WTC11 (cell line): Measurements from ENCODE around the gene GABRR1. TPM values are rescaled to one million over a fixed set of nuclear protein-coding genes. Genes with fewer than 3 reads are reported as not detected.
A peak's percentile ranks its signal among the peaks of the same experiment; 100 is the strongest.

ENCODE experiments used
- ATAC-seq: fragments of 200-7000 bp; cut with Tn5 transposase; 2 replicates; pipeline ENCODE4 v1.10.0; 2021; ENCODE audit warnings: mild to moderate bottlenecking, moderate library complexity
- CTCF ChIA-PET: fragments of 300-600 bp; sonication (Branson Sonifier 250); formaldehyde crosslinking; loops from one replicate; lab custom pipeline; 2021; ENCODE audit warnings: antibody characterized with exemption; lab: Charles Lee
- POLR2A ChIA-PET: fragments of 350-600 bp; sonication (Branson Sonifier 250); formaldehyde crosslinking; loops from one replicate; lab custom pipeline; 2021; ENCODE audit warnings: antibody characterized with exemption; lab: Charles Lee
- DNase-seq: peaks from one replicate; pipeline ENCODE4 v3.0.0; 2021; ENCODE audit warnings: low spot score
- H3K27ac Mint-ChIP-seq: 2 replicates; pipeline ENCODE4 v1.8.0; 2021; ENCODE audit warnings: mixed read lengths
- H3K27me3 Mint-ChIP-seq: 2 replicates; pipeline ENCODE4 v1.8.0; 2021; ENCODE audit warnings: low read depth, mild to moderate bottlenecking, moderate library complexity, mixed read lengths
- H3K36me3 Mint-ChIP-seq: 2 replicates; pipeline ENCODE4 v1.8.0; 2021; ENCODE audit warnings: mixed read lengths
- H3K4me1 Mint-ChIP-seq: 2 replicates; pipeline ENCODE4 v1.8.0; 2022; ENCODE audit warnings: mixed read lengths
- H3K4me3 Mint-ChIP-seq: 2 replicates; pipeline ENCODE4 v1.8.0; 2021; ENCODE audit warnings: mild to moderate bottlenecking, moderate library complexity, mixed read lengths
- H3K9me3 Mint-ChIP-seq: 2 replicates; pipeline ENCODE4 v1.8.0; 2021; ENCODE audit warnings: mixed read lengths
- AR ChIP-seq: fragments of 250-450 bp; sonication (Bioruptor Pico); IDR thresholded peaks from 2 replicates; pipeline ENCODE4 v1.9.0; 2021; ENCODE audit warnings: mild to moderate bottlenecking
- ARID4B ChIP-seq: sonication (generic); formaldehyde crosslinking; IDR thresholded peaks from 2 replicates; pipeline ENCODE4 v1.8.0; 2023; ENCODE audit warnings: missing genetic modification reagents, mild to moderate bottlenecking, borderline replicate concordance
- CBFB ChIP-seq: sonication (generic); formaldehyde crosslinking; IDR thresholded peaks from 2 replicates; pipeline ENCODE4 v1.8.1; 2022; ENCODE audit warnings: mild to moderate bottlenecking, low read depth, missing genetic modification reagents
- ETV6 ChIP-seq: sonication (generic); formaldehyde crosslinking; IDR thresholded peaks from 2 replicates; pipeline ENCODE4 v1.8.1; 2022; ENCODE audit warnings: mild to moderate bottlenecking, missing genetic modification reagents
- FOXK1 ChIP-seq: sonication (generic); formaldehyde crosslinking; IDR thresholded peaks from 2 replicates; pipeline ENCODE4 v1.8.0; 2022; ENCODE audit warnings: mild to moderate bottlenecking, moderate library complexity, missing genetic modification reagents
- GTF2I ChIP-seq: fragments of 250-450 bp; sonication (Bioruptor Pico); conservative IDR thresholded peaks from 2 replicates; pipeline ENCODE4 v1.4.0; 2021; ENCODE audit warnings: mild to moderate bottlenecking
- NFYB ChIP-seq: sonication (generic); formaldehyde crosslinking; conservative IDR thresholded peaks from 2 replicates; pipeline ENCODE4 v1.8.0; 2022; ENCODE audit warnings: low read depth, missing genetic modification reagents
- NR1H2 ChIP-seq: sonication (generic); formaldehyde crosslinking; IDR thresholded peaks from 2 replicates; pipeline ENCODE4 v1.9.0; 2021; ENCODE audit warnings: mild to moderate bottlenecking, moderate library complexity, missing genetic modification reagents
- PRRX2 ChIP-seq: fragments of 250-450 bp; sonication (Bioruptor Pico); IDR thresholded peaks from 2 replicates; pipeline ENCODE4 v1.8.0; 2021; ENCODE audit warnings: mild to moderate bottlenecking
- SMAD3 ChIP-seq: sonication (generic); formaldehyde crosslinking; IDR thresholded peaks from 2 replicates; pipeline ENCODE4 v1.8.0; 2022; ENCODE audit warnings: missing genetic modification reagents, mild to moderate bottlenecking, borderline replicate concordance
- SMAD4 ChIP-seq: sonication (generic); formaldehyde crosslinking; IDR thresholded peaks from 2 replicates; pipeline ENCODE4 v1.8.0; 2022; ENCODE audit warnings: mild to moderate bottlenecking, missing genetic modification reagents
- USF1 ChIP-seq: sonication (generic); formaldehyde crosslinking; IDR thresholded peaks from 2 replicates; pipeline ENCODE4 v1.8.0; 2022; ENCODE audit warnings: mild to moderate bottlenecking, missing genetic modification reagents
- ZBTB21 ChIP-seq: sonication (generic); formaldehyde crosslinking; IDR thresholded peaks from 2 replicates; pipeline ENCODE4 v1.8.1; 2023; ENCODE audit warnings: mild to moderate bottlenecking, missing genetic modification reagents, borderline replicate concordance
- ZNF138 ChIP-seq: sonication (generic); formaldehyde crosslinking; conservative IDR thresholded peaks from 2 replicates; pipeline ENCODE4 v1.8.1; 2022; ENCODE audit warnings: mild to moderate bottlenecking, moderate library complexity, missing genetic modification reagents
- ZNF263 ChIP-seq: sonication (generic); formaldehyde crosslinking; IDR thresholded peaks from 2 replicates; pipeline ENCODE4 v1.8.1; 2022; ENCODE audit warnings: low read depth, mild to moderate bottlenecking, moderate library complexity, missing genetic modification reagents
- ZNF671 ChIP-seq: fragments of 250-450 bp; sonication (Bioruptor Pico); IDR thresholded peaks from 2 replicates; pipeline ENCODE4 v1.8.0; 2021; ENCODE audit warnings: mild to moderate bottlenecking
- total RNA-seq: library from RNA; stranded (reverse); gene quantifications from 3 replicates; pipeline ENCODE4 v1.2.3, GENCODE V29; 2021
- TF ChIP-seq, protein P1 (sequence below): sonication (generic); formaldehyde crosslinking; IDR thresholded peaks from 2 replicates; pipeline ENCODE4 v1.8.0; 2023; ENCODE audit warnings: missing genetic modification reagents
- TF ChIP-seq, protein P2 (sequence below): sonication (generic); formaldehyde crosslinking; IDR thresholded peaks from 2 replicates; pipeline ENCODE4 v1.8.1; 2023; ENCODE audit warnings: mild to moderate bottlenecking, missing genetic modification reagents

GABRR1 gene
- total RNA-seq, 1 experiment from 2014 or later, result 0.24 TPM

DNA sequence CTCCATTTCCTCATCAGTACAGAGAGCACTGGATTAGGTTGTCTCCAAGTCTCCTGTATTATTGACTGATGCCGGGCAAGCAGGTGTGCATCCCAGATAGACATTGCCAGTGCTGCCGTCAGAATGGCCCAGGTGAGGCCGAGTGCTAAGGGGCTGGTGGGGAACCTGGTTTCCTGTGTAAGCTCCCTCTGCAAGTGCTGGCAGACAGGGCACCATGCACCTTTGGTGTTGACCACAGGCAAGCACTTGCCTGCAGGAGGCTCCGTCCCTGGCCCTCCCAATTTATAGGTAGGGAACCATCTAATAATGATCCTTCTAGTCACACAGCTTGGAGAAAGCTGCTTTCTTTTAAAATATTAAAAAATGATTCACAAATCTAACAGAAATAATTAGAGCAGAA is 747 bp downstream of the GABRR1 start:
- POLR2A ChIA-PET, result no interaction called here
- Mint-ChIP-seq H3K27me3 (peaks cover 3% of the 10 kb centered on the region; the same call in 1 of the 2 replicates), H3K36me3 (no peaks in the 10 kb centered on the region)

More for the DNA sequence above, 747 bp downstream of the GABRR1 start:
- no peak overlapping the region for H3K4me3 Mint-ChIP-seq
- H3K9me3 Mint-ChIP-seq, result no peaks in the 10 kb centered on the region
- ATAC-seq (peak; percentile 69), DNase-seq (no peak)
- peaks cover 44% of the 10 kb centered on the region for H3K4me1 Mint-ChIP-seq
- CTCF ChIA-PET, result no interaction called here
- no peak overlapping the region for H3K27ac Mint-ChIP-seq
- no peak for TF ChIP-seq ZNF263 (CRISPR knock-in tag)
- no peak for TF ChIP-seq SMAD3 (CRISPR knock-in tag)
- no peak for TF ChIP-seq ZNF671 (CRISPR knock-in tag)
- TF ChIP-seq, protein P1, sequence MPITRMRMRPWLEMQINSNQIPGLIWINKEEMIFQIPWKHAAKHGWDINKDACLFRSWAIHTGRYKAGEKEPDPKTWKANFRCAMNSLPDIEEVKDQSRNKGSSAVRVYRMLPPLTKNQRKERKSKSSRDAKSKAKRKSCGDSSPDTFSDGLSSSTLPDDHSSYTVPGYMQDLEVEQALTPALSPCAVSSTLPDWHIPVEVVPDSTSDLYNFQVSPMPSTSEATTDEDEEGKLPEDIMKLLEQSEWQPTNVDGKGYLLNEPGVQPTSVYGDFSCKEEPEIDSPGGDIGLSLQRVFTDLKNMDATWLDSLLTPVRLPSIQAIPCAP, result no peak
- TF ChIP-seq FOXK1, result no peak
- no peak for TF ChIP-seq PRRX2 (CRISPR knock-in tag)
- no peak for TF ChIP-seq ZNF138 (CRISPR knock-in tag)
- TF ChIP-seq NFYB, result no peak
- TF ChIP-seq CBFB (CRISPR knock-in tag), result no peak
- TF ChIP-seq ETV6 (CRISPR knock-in tag), result no peak
- no peak for TF ChIP-seq NR1H2
- TF ChIP-seq ZBTB21 (CRISPR knock-in tag), result no peak
- TF ChIP-seq, protein P2, sequence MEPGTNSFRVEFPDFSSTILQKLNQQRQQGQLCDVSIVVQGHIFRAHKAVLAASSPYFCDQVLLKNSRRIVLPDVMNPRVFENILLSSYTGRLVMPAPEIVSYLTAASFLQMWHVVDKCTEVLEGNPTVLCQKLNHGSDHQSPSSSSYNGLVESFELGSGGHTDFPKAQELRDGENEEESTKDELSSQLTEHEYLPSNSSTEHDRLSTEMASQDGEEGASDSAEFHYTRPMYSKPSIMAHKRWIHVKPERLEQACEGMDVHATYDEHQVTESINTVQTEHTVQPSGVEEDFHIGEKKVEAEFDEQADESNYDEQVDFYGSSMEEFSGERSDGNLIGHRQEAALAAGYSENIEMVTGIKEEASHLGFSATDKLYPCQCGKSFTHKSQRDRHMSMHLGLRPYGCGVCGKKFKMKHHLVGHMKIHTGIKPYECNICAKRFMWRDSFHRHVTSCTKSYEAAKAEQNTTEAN (CRISPR knock-in tag), result no peak
- no peak for TF ChIP-seq ARID4B (CRISPR knock-in tag)
- no peak for TF ChIP-seq SMAD4 (CRISPR knock-in tag)
- TF ChIP-seq GTF2I (CRISPR knock-in tag), result no peak
- no peak for TF ChIP-seq USF1 (CRISPR knock-in tag)
- no peak for TF ChIP-seq AR (CRISPR knock-in tag)
